Suprapubic skin (tissue), 4 donors: ENCODE measurements around the gene MAVS. TPM values are rescaled to one million over a fixed set of nuclear protein-coding genes. Genes with fewer than 3 reads are reported as not detected.

Experiments used
- DNase-seq, 2 donors: peaks; one replicate each; pipeline ENCODE4 v3.0.0-alpha.2; 2019; ENCODE audit warnings: low spot score in 2 of 2
- H3K27ac ChIP-seq: fragments of 200-600 bp; sonication (generic); one replicate; pipeline ENCODE4 v1.5.1; 2019
- H3K27me3 ChIP-seq: fragments of 200-600 bp; sonication (generic); one replicate; pipeline ENCODE4 v1.5.1; 2019
- H3K36me3 ChIP-seq: fragments of 200-600 bp; sonication (generic); one replicate; pipeline ENCODE4 v1.5.1; 2019
- H3K4me1 ChIP-seq: fragments of 200-600 bp; sonication (generic); one replicate; pipeline ENCODE4 v1.5.1; 2019
- H3K4me3 ChIP-seq: fragments of 200-600 bp; sonication (generic); one replicate; pipeline ENCODE4 v1.5.1; 2019; ENCODE audit warnings: mild to moderate bottlenecking
- H3K9me3 ChIP-seq: fragments of 200-600 bp; sonication (generic); one replicate; pipeline ENCODE4 v1.5.1; 2019
- CTCF ChIP-seq, 2 donors: fragments of 200-600 bp in 1 of 2; fragments of 450-650 bp in 1 of 2; sonication (generic) in 1 of 2; IDR thresholded peaks; one replicate each; pipeline ENCODE4 v1.5.1; 2016 to 2019; ENCODE audit warnings: antibody characterized with exemption in 2 of 2, mild to moderate bottlenecking in 1 of 2, moderate library complexity in 1 of 2
- EP300 ChIP-seq: sonication (generic); formaldehyde crosslinking; IDR thresholded peaks from one replicate; pipeline ENCODE4 v1.6.1; 2017; ENCODE audit warnings: antibody characterized with exemption
- POLR2A ChIP-seq, 2 donors: fragments of 450-650 bp; IDR thresholded peaks; one replicate each; pipeline ENCODE4 v1.6.1; 2017; ENCODE audit warnings: antibody characterized with exemption in 2 of 2, mild to moderate bottlenecking in 2 of 2, moderate library complexity in 2 of 2
- POLR2AphosphoS5 ChIP-seq, 3 donors: sonication (generic); formaldehyde crosslinking; IDR thresholded peaks; one replicate each; pipeline ENCODE4 v1.6.1; 2017; ENCODE audit warnings: antibody characterized with exemption in 3 of 3
- WGBS: methylation state at CpG from one replicate; pipeline ENCODE4 v1.1.5; 2018; 5-methylcytosine and 5-hydroxymethylcytosine counted together
- total RNA-seq, 4 donors: library from RNA; depleted of rRNA; stranded (reverse); fragments of >200 nt; gene quantifications; one replicate each; pipeline ENCODE4 v1.1.0, GENCODE V29; 2016

The MAVS gene
- total RNA-seq, 4 donors from 2014 or later: 29.1 to 50.0 (median 39.1) TPM

- Histone ChIP-seq H3K4me1 (peaks cover 45% of the 10 kb centered on the region), H3K27ac (peak overlapping the region; percentile 98), H3K36me3 (no peaks in the 10 kb centered on the region), H3K4me3 (peak overlapping the region; percentile 99), H3K9me3 (no peaks in the 10 kb centered on the region), H3K27me3 (no peaks in the 10 kb centered on the region)
- TF ChIP-seq CTCF (IDR thresholded peaks at IDR 0.05): no peak
- no peak for TF ChIP-seq POLR2AphosphoS5 (IDR thresholded peaks at IDR 0.05)
- no peak for TF ChIP-seq POLR2A (IDR thresholded peaks at IDR 0.05)
- no peak for TF ChIP-seq EP300
- DNase-seq: no peak
- 11% methylated on average over 15 of the region's 15 CpGs for WGBS
Measured at GRCh38 chr20:3887876-3888620, 41.4 kb downstream of the MAVS start.

- DNase-seq: peak; percentile 99 to 100
- H3K4me3 ChIP-seq: peak within 1 kb of the TSS; percentile 99
- H3K9me3 ChIP-seq: no peaks in the 10 kb centered on the region
- WGBS: 0% methylated on average over 22 of the region's 72 CpGs
- no peaks in the 10 kb centered on the region for H3K27me3 ChIP-seq
- peaks cover 53% of the 10 kb centered on the region for H3K4me1 ChIP-seq
- TF ChIP-seq EP300: no peak
- peak in 1 of 2 donors; percentile 92 for TF ChIP-seq POLR2A (IDR thresholded peaks at IDR 0.05)
- TF ChIP-seq POLR2AphosphoS5 (IDR thresholded peaks at IDR 0.05): peak; percentile 73 to 95 (median 81)
- TF ChIP-seq CTCF (IDR thresholded peaks at IDR 0.05): peak; percentile 27 to 42
- H3K27ac ChIP-seq: peak within 1 kb of the TSS; percentile 98
- no peaks in the 10 kb centered on the region for H3K36me3 ChIP-seq
Measured at GRCh38 chr20:3888622-3889488, 42.2 kb downstream of the MAVS start, which contains the start of gene PANK2. TSS of gene PANK2 (plus strand) at chr20:3889387.

- DNase-seq: peak; percentile 75 to 83
- no peaks in the 10 kb centered on the region for H3K9me3 ChIP-seq
- 0% methylated on average over 22 of the region's 68 CpGs for WGBS
- H3K4me1 ChIP-seq: peaks cover 62% of the 10 kb centered on the region
- H3K27me3 ChIP-seq: no peaks in the 10 kb centered on the region
- H3K27ac ChIP-seq: peak overlapping the region; percentile 98
- TF ChIP-seq CTCF (IDR thresholded peaks at IDR 0.05) (peak in 1 of 2 donors; percentile 3), POLR2A (IDR thresholded peaks at IDR 0.05) (no peak)
- H3K36me3 ChIP-seq: no peaks in the 10 kb centered on the region
- peak overlapping the region; percentile 99 for H3K4me3 ChIP-seq
Measured at GRCh38 chr20:3889489-3890397, 43.1 kb downstream of the MAVS start.

- Histone ChIP-seq H3K36me3 (no peaks in the 10 kb centered on the region), H3K4me1 (peaks cover 68% of the 10 kb centered on the region), H3K27ac (peak overlapping the region; percentile 98), H3K4me3 (peak overlapping the region; percentile 99), H3K27me3 (no peaks in the 10 kb centered on the region), H3K9me3 (no peaks in the 10 kb centered on the region)
- 1% methylated on average over 3 of the region's 3 CpGs for WGBS
- DNase-seq: no peak
- no peak for TF ChIP-seq CTCF (IDR thresholded peaks at IDR 0.05)
Measured at GRCh38 chr20:3890398-3890751, 43.7 kb downstream of the MAVS start.
